Measurements from ENCODE around the gene MPST. TPM values are rescaled to one million over a fixed set of nuclear protein-coding genes. Genes with fewer than 3 reads are reported as not detected.

MPST gene
- 100 to 1,000 TPM in 3 of 4 donors, 10 to 100 TPM in 1; 99.0 to 171 (median 143) TPM for total RNA-seq

- H3K27ac ChIP-seq: peak within 1 kb of the TSS; percentile 91
- peaks cover 60% of the 10 kb centered on the region for H3K4me1 ChIP-seq
- H3K4me3 ChIP-seq: peak within 1 kb of the TSS; percentile 89
- 0% methylated on average over 27 of the region's 107 CpGs for WGBS
- H3K27me3 ChIP-seq: no peaks in the 10 kb centered on the region
- no peaks in the 10 kb centered on the region for H3K9me3 ChIP-seq
- peak in 1 of 2 donors; percentile 13 for TF ChIP-seq POLR2A (IDR thresholded peaks at IDR 0.05)
- peak; percentile 48 to 49 for TF ChIP-seq CTCF (IDR thresholded peaks at IDR 0.05)
- TF ChIP-seq EP300 (IDR thresholded peaks at IDR 0.05): no peak
- H3K36me3 ChIP-seq: peaks cover 5% of the 10 kb centered on the region
- DNase-seq (ENCODE audit: low spot score in 2 of 2): peak in 1 of 2 donors; percentile 80
Observed at GRCh38 chr22:37019309-37020191, at the start of gene MPST, which contains the start of gene TST. Gene MPST, plus strand, starts transcription at chr22:37019742. Its CDS starts 95 bp downstream, at chr22:37019837. Gene TST, minus strand, starts transcription at chr22:37019447. Its CDS starts 715 bp downstream, at chr22:37018732.

GRCh38 chr22:36971341-36972125 lies 48.0 kb upstream of the MPST start:
- TF ChIP-seq CTCF (IDR thresholded peaks at IDR 0.05) (no peak), POLR2A (IDR thresholded peaks at IDR 0.05) (no peak), EP300 (IDR thresholded peaks at IDR 0.05) (no peak), POLR2AphosphoS5 (IDR thresholded peaks at IDR 0.05) (no peak)
- Histone ChIP-seq H3K4me3 (no peak overlapping the region), H3K36me3 (no peaks in the 10 kb centered on the region), H3K4me1 (peaks cover 18% of the 10 kb centered on the region), H3K27ac (no peak overlapping the region), H3K27me3 (no peaks in the 10 kb centered on the region), H3K9me3 (no peaks in the 10 kb centered on the region)
- no peak for DNase-seq (ENCODE audit: low spot score in 2 of 2)
- 52% methylated on average over 19 of the region's 19 CpGs for WGBS

- WGBS: 81% methylated on average over 4 of the region's 4 CpGs
- TF ChIP-seq POLR2A (IDR thresholded peaks at IDR 0.05) (no peak), EP300 (IDR thresholded peaks at IDR 0.05) (no peak), POLR2AphosphoS5 (IDR thresholded peaks at IDR 0.05) (no peak), CTCF (IDR thresholded peaks at IDR 0.05) (no peak)
- no peaks in the 10 kb centered on the region for H3K36me3 ChIP-seq
- H3K9me3 ChIP-seq: no peaks in the 10 kb centered on the region
- peaks cover 21% of the 10 kb centered on the region for H3K4me1 ChIP-seq
- no peaks in the 10 kb centered on the region for H3K27me3 ChIP-seq
- H3K27ac ChIP-seq: no peak overlapping the region
- H3K4me3 ChIP-seq: no peak overlapping the region
- DNase-seq (ENCODE audit: low spot score in 2 of 2): no peak
Observed at GRCh38 chr22:36976606-36977005, 42.9 kb upstream of the MPST start.

GRCh38 chr22:36977401-36977861 lies 42.1 kb upstream of the MPST start:
- TF ChIP-seq CTCF (IDR thresholded peaks at IDR 0.05) (peak in 1 of 2 donors; percentile 9), POLR2AphosphoS5 (IDR thresholded peaks at IDR 0.05) (no peak)
- 23% methylated on average over 6 of the region's 13 CpGs for WGBS
- H3K36me3 ChIP-seq: no peaks in the 10 kb centered on the region
- no peaks in the 10 kb centered on the region for H3K27me3 ChIP-seq
- H3K4me1 ChIP-seq: peaks cover 13% of the 10 kb centered on the region
- peak overlapping the region; percentile 39 for H3K4me3 ChIP-seq
- no peak overlapping the region for H3K27ac ChIP-seq
- peak in 1 of 2 donors; percentile 76 for DNase-seq (ENCODE audit: low spot score in 2 of 2)
- no peaks in the 10 kb centered on the region for H3K9me3 ChIP-seq

Measured in suprapubic skin (tissue), 4 donors.